Measurements from ENCODE around the gene STRA6. TPM values are rescaled to one million over a fixed set of nuclear protein-coding genes. Genes with fewer than 3 reads are reported as not detected.

Gene STRA6
- total and polyA plus RNA-seq, 7 donors: 0.05 TPM; not detected in 6

GRCh38 chr15:74194572-74195559 lies 7.7 kb downstream of the STRA6 start:
- WGBS, 3 donors: 92 to 93% (median 92%) methylated on average over 12 to 13 of the region's 13 CpGs
- Histone ChIP-seq H3K36me3 (ENCODE audit: insufficient read depth in 1 of 2, low read depth in 1 of 2) (no peaks in the 10 kb centered on the region), H3K27ac (no peak overlapping the region), H3K4me1 (no peaks in the 10 kb centered on the region), H3K4me3 (no peak overlapping the region), H3K9me3 (no peaks in the 10 kb centered on the region), H3K27me3 (ENCODE audit: insufficient read depth in 3 of 3, low read length in 2 of 3) (peaks cover 0 to 2% (median 0%) of the 10 kb centered on the region in 3 donors)
- ATAC-seq (no peak), DNase-seq (no peak)
- no peak for TF ChIP-seq CTCF (IDR thresholded peaks at IDR 0.05)
- intact Hi-C loops (cut with DNase I): no loop called here

GRCh38 chr15:74193905-74194304 lies 8.7 kb downstream of the STRA6 start:
- H3K27me3 ChIP-seq (ENCODE audit: insufficient read depth in 3 of 3, low read length in 2 of 3): peaks cover 0 to 2% (median 0%) of the 10 kb centered on the region in 3 donors
- TF ChIP-seq CTCF (IDR thresholded peaks at IDR 0.05): no peak
- H3K4me1 ChIP-seq: no peaks in the 10 kb centered on the region
- intact Hi-C loops (cut with DNase I): no loop called here
- no peak overlapping the region for H3K27ac ChIP-seq
- ATAC-seq (no peak), DNase-seq (no peak)
- H3K9me3 ChIP-seq: no peaks in the 10 kb centered on the region
- H3K36me3 ChIP-seq (ENCODE audit: insufficient read depth in 1 of 2, low read depth in 1 of 2): no peaks in the 10 kb centered on the region
- no peak overlapping the region for H3K4me3 ChIP-seq
- 71 to 89% (median 85%) methylated on average over 6 of the region's 6 CpGs for WGBS, 3 donors

- no peak for TF ChIP-seq CTCF (IDR thresholded peaks at IDR 0.05)
- intact Hi-C loops (cut with DNase I): no loop called here
- DNase-seq (no peak), ATAC-seq (no peak)
- 52 to 80% (median 58%) methylated on average over 4 of the region's 4 CpGs for WGBS, 3 donors
- H3K27ac ChIP-seq: no peak overlapping the region
- no peaks in the 10 kb centered on the region for H3K36me3 ChIP-seq (ENCODE audit: insufficient read depth in 1 of 2, low read depth in 1 of 2)
- no peak overlapping the region for H3K4me3 ChIP-seq
- H3K9me3 ChIP-seq: no peaks in the 10 kb centered on the region
- H3K4me1 ChIP-seq: no peaks in the 10 kb centered on the region
- H3K27me3 ChIP-seq (ENCODE audit: insufficient read depth in 3 of 3, low read length in 2 of 3): peaks cover 0 to 2% (median 0%) of the 10 kb centered on the region in 3 donors
These were observed 9.3 kb downstream of the STRA6 start for GRCh38 chr15:74193299-74193718.

- ATAC-seq (no peak), DNase-seq (no peak)
- H3K9me3 ChIP-seq: no peaks in the 10 kb centered on the region
- peaks cover 0 to 2% (median 0%) of the 10 kb centered on the region in 3 donors for H3K27me3 ChIP-seq (ENCODE audit: insufficient read depth in 3 of 3, low read length in 2 of 3)
- H3K4me1 ChIP-seq: no peaks in the 10 kb centered on the region
- intact Hi-C loops (cut with DNase I): no loop called here
- TF ChIP-seq CTCF (IDR thresholded peaks at IDR 0.05): no peak
- no peak overlapping the region for H3K4me3 ChIP-seq
- no peaks in the 10 kb centered on the region for H3K36me3 ChIP-seq (ENCODE audit: insufficient read depth in 1 of 2, low read depth in 1 of 2)
- no peak overlapping the region for H3K27ac ChIP-seq
- WGBS, 3 donors: 73 to 84% (median 82%) methylated on average over 5 of the region's 5 CpGs
These were observed 9.8 kb downstream of the STRA6 start for GRCh38 chr15:74192751-74193150.
